Osteocyte (in vitro differentiated cells): ENCODE data around the gene MTUS2. TPM values are rescaled to one million over a fixed set of nuclear protein-coding genes. Genes with fewer than 3 reads are reported as not detected.

Experiments used
- DNase-seq: peaks from one replicate; pipeline ENCODE4 v3.0.0; 2021; ENCODE audit warnings: mixed read lengths; ENCODE audit not compliant: unreplicated experiment; ENCODE audit errors: extremely low spot score
- H3K27ac Mint-ChIP-seq: one replicate; pipeline ENCODE4 v1.8.0; 2021; ENCODE audit warnings: mild to moderate bottlenecking, mixed read lengths; ENCODE audit not compliant: unreplicated experiment
- H3K27me3 Mint-ChIP-seq: one replicate; pipeline ENCODE4 v1.8.0; 2021; ENCODE audit warnings: mixed read lengths; ENCODE audit not compliant: unreplicated experiment
- H3K36me3 Mint-ChIP-seq: one replicate; pipeline ENCODE4 v1.8.0; 2021; ENCODE audit warnings: mixed read lengths; ENCODE audit not compliant: unreplicated experiment
- H3K4me1 Mint-ChIP-seq: one replicate; pipeline ENCODE4 v1.8.0; 2021; ENCODE audit warnings: mixed read lengths; ENCODE audit not compliant: unreplicated experiment
- H3K4me3 Mint-ChIP-seq: one replicate; pipeline ENCODE4 v1.8.0; 2021; ENCODE audit warnings: mild to moderate bottlenecking, moderate library complexity, mixed read lengths; ENCODE audit not compliant: unreplicated experiment
- H3K9me3 Mint-ChIP-seq: one replicate; pipeline ENCODE4 v1.8.0; 2021; ENCODE audit warnings: mixed read lengths; ENCODE audit not compliant: unreplicated experiment
- CTCF ChIP-seq: fragments of 200-600 bp; sonication (generic); IDR thresholded peaks from 2 replicates; pipeline ENCODE4 v1.5.0; 2021; ENCODE audit warnings: antibody characterized with exemption, mild to moderate bottlenecking, moderate library complexity
- total RNA-seq: library from RNA; stranded (reverse); gene quantifications from 2 replicates; pipeline ENCODE4 v1.2.1, GENCODE V29; 2021

MTUS2 gene
- total RNA-seq, 1 donor from 2014 or later = 0.05 TPM

- H3K27ac Mint-ChIP-seq = no peak overlapping the region
- H3K36me3 Mint-ChIP-seq = no peaks in the 10 kb centered on the region
- no peak for DNase-seq
- no peak overlapping the region for H3K4me3 Mint-ChIP-seq
- no peaks in the 10 kb centered on the region for H3K9me3 Mint-ChIP-seq
- TF ChIP-seq CTCF = no peak
- peaks cover 38% of the 10 kb centered on the region for H3K27me3 Mint-ChIP-seq
- H3K4me1 Mint-ChIP-seq = no peaks in the 10 kb centered on the region
Observed at GRCh38 chr13:29379865-29380264, 559.7 kb downstream of the MTUS2 start.

- no peak for DNase-seq
- TF ChIP-seq CTCF = no peak
- Mint-ChIP-seq H3K27ac (no peak overlapping the region), H3K4me3 (no peak overlapping the region), H3K4me1 (no peaks in the 10 kb centered on the region), H3K27me3 (peaks cover 32% of the 10 kb centered on the region), H3K36me3 (no peaks in the 10 kb centered on the region), H3K9me3 (no peaks in the 10 kb centered on the region)
Observed at GRCh38 chr13:29382021-29382420, 561.9 kb downstream of the MTUS2 start.

- Mint-ChIP-seq H3K4me3 (no peak overlapping the region), H3K27me3 (peaks cover 22% of the 10 kb centered on the region), H3K4me1 (no peaks in the 10 kb centered on the region), H3K36me3 (no peaks in the 10 kb centered on the region), H3K27ac (no peak overlapping the region), H3K9me3 (no peaks in the 10 kb centered on the region)
- no peak for DNase-seq
- no peak for TF ChIP-seq CTCF
Observed at GRCh38 chr13:29383476-29383875, 563.3 kb downstream of the MTUS2 start.

- no peak for DNase-seq
- no peaks in the 10 kb centered on the region for H3K4me1 Mint-ChIP-seq
- TF ChIP-seq CTCF = no peak
- H3K27me3 Mint-ChIP-seq = peaks cover 17% of the 10 kb centered on the region
- no peaks in the 10 kb centered on the region for H3K36me3 Mint-ChIP-seq
- no peak overlapping the region for H3K4me3 Mint-ChIP-seq
- no peaks in the 10 kb centered on the region for H3K9me3 Mint-ChIP-seq
- no peak overlapping the region for H3K27ac Mint-ChIP-seq
Observed at GRCh38 chr13:29384466-29384865, 564.3 kb downstream of the MTUS2 start.

GRCh38 chr13:29384871-29385270 is 564.7 kb downstream of the MTUS2 start:
- no peaks in the 10 kb centered on the region for H3K4me1 Mint-ChIP-seq
- no peak for TF ChIP-seq CTCF
- H3K27me3 Mint-ChIP-seq = peaks cover 17% of the 10 kb centered on the region
- no peak for DNase-seq
- no peak overlapping the region for H3K27ac Mint-ChIP-seq
- H3K4me3 Mint-ChIP-seq = no peak overlapping the region
- H3K36me3 Mint-ChIP-seq = no peaks in the 10 kb centered on the region
- H3K9me3 Mint-ChIP-seq = no peaks in the 10 kb centered on the region
